KOPT-K1 (cell line): ENCODE data around the gene KIF1A.

Source experiments
- H3K27ac ChIP-seq: fragments of 200-600 bp; sonication (generic); 2 replicates; pipeline ENCODE4 v1.5.1; 2016; ENCODE audit warnings: antibody characterized with exemption, mild to moderate bottlenecking, low read depth, low read length; ENCODE audit not compliant: poor library complexity, severe bottlenecking
- H3K36me3 ChIP-seq: fragments of 200-600 bp; sonication (generic); 2 replicates; pipeline ENCODE4 v1.5.1; 2017; ENCODE audit warnings: antibody characterized with exemption, mild to moderate bottlenecking, low read length, moderate library complexity; ENCODE audit not compliant: insufficient read depth
- H3K9me3 ChIP-seq: fragments of 200-600 bp; sonication (generic); 2 replicates; pipeline ENCODE4 v1.5.1; 2017; ENCODE audit warnings: antibody characterized with exemption, low read length, mild to moderate bottlenecking; ENCODE audit not compliant: insufficient read depth, poor library complexity, severe bottlenecking

The KIF1A gene, protein sequence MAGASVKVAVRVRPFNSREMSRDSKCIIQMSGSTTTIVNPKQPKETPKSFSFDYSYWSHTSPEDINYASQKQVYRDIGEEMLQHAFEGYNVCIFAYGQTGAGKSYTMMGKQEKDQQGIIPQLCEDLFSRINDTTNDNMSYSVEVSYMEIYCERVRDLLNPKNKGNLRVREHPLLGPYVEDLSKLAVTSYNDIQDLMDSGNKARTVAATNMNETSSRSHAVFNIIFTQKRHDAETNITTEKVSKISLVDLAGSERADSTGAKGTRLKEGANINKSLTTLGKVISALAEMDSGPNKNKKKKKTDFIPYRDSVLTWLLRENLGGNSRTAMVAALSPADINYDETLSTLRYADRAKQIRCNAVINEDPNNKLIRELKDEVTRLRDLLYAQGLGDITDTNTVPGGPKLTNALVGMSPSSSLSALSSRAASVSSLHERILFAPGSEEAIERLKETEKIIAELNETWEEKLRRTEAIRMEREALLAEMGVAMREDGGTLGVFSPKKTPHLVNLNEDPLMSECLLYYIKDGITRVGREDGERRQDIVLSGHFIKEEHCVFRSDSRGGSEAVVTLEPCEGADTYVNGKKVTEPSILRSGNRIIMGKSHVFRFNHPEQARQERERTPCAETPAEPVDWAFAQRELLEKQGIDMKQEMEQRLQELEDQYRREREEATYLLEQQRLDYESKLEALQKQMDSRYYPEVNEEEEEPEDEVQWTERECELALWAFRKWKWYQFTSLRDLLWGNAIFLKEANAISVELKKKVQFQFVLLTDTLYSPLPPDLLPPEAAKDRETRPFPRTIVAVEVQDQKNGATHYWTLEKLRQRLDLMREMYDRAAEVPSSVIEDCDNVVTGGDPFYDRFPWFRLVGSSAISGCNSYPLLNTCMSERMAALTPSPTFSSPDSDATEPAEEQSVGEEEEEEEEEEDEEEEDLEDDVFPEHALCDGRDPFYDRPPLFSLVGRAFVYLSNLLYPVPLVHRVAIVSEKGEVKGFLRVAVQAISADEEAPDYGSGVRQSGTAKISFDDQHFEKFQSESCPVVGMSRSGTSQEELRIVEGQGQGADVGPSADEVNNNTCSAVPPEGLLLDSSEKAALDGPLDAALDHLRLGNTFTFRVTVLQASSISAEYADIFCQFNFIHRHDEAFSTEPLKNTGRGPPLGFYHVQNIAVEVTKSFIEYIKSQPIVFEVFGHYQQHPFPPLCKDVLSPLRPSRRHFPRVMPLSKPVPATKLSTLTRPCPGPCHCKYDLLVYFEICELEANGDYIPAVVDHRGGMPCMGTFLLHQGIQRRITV (N-terminal part only)

DNA sequence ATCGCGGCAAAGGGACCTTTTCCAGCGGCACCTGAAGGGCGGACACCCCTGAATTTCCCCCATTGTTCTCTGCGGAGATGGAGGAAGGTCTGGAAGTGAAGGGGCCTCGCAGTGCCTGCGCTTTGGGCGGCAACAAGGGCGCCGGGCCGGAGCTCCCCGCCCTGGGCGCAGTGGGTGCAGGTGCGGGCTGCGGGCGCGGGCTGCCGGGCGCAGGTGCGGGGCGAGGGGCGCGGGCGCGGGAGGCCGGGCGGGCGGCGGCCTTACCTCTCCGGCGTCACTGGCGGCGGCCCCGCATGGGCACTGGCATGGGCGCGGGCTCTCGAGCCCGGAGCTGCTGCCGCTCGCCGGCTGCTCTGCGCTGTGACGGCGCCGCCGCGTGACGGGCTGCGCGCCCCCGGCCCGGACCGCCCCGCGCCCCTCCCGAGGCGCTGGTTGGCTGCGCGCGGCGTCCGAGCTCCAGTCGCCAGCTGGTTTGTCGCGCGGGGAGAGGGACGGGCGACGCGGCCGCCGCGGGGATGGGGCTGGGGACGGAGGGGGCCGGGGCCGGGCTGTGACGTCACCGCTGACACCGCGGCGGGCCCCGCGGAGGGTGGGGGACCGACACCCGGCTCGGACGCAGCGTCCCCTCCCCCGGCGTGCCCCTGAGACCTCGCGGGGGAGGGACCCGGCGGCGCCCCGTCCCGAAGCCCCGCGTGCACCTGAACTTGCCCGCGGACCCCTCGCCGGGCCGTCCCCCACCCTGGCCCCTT, at the start of gene KIF1A:
KIF1A (minus strand) TSS at position 362 of the 749 bp plus-strand sequence. CDS start 22,467 bp downstream, outside the sequence.
- H3K27ac ChIP-seq: no peak within 1 kb of the TSS
- H3K36me3 ChIP-seq: no peaks in the 10 kb centered on the region

DNA sequence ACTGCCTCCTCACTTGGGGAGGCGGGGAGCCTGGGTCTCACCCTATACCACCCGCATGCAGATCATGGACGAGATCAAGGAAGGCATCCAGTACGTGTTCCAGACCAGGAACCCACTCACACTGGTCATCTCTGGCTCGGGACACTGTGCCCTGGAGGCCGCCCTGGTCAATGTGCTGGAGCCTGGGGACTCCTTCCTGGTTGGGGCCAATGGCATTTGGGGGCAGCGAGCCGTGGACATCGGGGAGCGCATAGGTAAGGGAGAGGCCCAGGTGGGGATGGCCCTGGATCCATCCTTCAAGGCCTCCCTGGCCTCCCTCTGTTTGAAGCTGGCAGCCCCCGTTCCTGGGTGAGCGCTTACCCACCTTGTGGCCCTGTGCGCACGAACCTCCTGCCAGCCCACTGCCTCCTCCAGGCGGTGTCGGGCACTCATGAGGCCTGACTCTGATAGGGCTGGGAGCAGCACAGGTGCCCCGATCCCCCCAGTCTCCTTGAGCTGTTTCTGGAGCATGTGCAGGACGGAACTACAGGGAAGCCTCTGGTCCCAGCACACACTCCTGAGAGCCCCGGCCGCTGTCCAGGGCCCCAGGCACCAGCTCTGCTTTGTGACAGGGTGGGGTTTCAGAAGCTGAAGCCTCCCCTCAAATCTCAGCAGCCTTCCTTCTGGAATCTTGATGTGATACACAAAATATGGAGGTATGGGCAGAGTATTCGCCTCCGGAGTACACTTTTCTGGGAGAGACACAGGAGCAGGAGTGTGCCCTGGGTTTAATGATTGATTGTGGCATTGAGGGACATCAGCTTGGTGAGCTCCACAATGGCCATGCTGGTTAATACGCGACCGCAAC, 49.3 kb upstream of the KIF1A start:
- Histone ChIP-seq H3K27ac (no peak overlapping the region), H3K36me3 (no peaks in the 10 kb centered on the region), H3K9me3 (no peaks in the 10 kb centered on the region)

More for the DNA sequence above, at the start of gene KIF1A:
- H3K9me3 ChIP-seq: peaks cover 16% of the 10 kb centered on the region

DNA sequence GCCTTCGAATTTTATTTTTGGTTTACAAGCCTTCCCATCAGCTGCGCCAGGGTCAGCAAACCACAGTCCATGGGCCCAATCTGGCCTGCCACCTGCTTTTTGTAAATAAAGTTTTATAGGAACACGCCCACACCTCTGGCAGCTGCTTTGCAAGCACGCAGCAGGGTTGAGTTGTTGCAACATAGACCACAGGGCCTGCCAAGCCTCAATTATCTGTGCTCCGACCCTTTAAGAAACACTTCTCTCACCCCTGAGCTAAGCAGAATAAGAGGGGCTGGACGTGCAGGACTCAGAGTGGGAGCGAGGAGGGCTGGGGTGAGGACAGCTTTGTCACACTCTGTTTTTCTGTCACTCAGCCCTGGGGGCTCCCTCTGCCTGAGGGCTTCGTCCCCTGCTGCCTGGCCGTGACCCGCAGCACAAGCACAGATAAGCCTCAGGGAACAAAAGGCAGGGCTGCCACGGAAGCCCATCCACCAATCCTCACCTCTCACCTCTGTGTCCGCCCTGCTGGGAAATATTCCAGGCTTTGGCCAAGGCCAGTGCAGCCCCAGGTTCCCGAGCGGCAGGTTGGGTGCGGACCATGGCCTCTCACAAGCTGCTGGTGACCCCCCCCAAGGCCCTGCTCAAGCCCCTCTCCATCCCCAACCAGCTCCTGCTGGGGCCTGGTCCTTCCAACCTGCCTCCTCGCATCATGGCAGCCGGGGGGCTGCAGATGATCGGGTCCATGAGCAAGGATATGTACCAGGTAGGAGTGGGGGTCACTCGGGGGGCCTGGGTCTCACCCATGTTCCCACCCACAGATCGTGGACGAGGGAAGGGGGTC, 48.5 kb upstream of the KIF1A start, which contains the start of gene AGXT:
AGXT (plus strand) TSS at position 539 of the 823 bp plus-strand sequence; CDS start at position 581, 42 bp downstream.
- no peaks in the 10 kb centered on the region for H3K36me3 ChIP-seq
- H3K27ac ChIP-seq: no peak within 1 kb of the TSS
- H3K9me3 ChIP-seq: no peaks in the 10 kb centered on the region

DNA sequence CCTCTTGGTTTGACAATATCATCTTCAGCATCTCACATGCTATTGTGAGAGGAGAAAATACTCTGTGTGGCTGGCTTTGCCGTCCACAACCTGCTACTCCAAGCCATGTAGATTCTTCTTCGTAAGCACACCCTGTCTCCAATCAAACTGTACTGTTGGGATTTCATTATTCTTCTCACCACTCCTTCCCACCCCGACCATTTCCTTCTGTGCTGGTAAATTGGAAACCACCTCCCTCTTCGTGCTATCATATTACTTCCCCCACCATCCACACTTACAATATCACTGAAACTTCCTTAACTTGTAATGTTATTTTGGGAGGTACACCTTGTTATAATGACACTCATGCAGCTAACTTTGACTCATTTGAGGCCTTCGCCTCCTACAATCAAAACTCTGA, 45.4 kb upstream of the KIF1A start:
- Histone ChIP-seq H3K36me3 (no peaks in the 10 kb centered on the region), H3K9me3 (no peaks in the 10 kb centered on the region), H3K27ac (no peak overlapping the region)

DNA sequence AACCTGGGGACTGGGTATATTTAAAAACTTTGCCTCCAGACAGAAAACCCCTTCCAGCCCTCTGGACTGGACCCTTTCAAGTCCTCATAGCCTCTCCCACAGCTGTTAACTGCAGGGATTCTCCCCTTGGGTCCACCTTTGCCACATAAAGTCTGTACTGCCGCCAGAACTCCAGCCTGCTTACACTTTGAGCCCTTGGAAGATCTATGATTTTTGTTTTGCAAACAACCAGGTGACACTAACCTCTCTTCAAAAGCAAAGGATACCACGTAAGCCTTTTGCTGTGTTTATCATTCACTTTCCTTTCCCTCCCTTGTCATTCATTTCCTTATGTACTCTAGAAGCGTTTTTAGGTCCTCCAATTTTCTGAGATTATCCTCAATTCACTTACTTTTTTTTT, 44.5 kb upstream of the KIF1A start:
- H3K27ac ChIP-seq: no peak overlapping the region
- no peaks in the 10 kb centered on the region for H3K9me3 ChIP-seq
- no peaks in the 10 kb centered on the region for H3K36me3 ChIP-seq

DNA sequence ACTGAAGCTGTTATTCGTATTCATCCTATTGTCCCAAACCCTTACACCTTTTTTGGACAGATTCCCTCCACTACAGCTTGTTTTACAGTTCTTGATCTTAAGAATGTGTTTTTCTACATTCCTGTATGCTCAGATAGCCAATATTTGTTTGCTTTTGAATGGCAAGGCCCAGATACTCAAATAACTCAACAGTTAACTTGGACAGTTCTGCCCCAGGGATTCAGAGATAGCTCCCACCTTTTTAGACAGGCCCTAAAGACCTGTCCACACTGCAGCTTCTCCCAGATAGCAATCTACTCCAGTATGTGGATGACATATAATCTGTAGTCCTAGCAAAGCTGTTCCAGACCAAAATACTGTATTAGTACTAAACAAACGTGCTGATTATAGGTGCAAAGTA, 41.5 kb upstream of the KIF1A start:
- Histone ChIP-seq H3K9me3 (no peaks in the 10 kb centered on the region), H3K36me3 (no peaks in the 10 kb centered on the region), H3K27ac (no peak overlapping the region)

DNA sequence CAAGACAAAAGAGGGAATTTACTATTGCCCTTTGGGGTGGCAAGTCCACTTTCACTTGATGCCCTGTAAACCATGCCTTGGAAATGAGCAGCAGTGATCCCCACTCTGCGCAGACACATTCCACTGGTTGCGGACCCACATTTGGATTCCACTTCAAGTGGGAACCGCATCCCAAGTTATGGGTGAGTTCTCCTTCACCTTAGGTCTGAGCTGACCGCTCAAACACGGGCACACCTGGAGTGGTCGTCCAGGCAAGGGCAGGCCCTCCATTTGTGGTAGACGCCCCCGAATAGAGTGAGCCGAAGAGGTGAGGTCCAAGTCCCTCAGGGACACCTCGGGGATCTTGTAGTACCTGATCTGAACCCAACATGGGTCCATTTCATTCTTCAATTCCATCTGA, 38.9 kb upstream of the KIF1A start:
- Histone ChIP-seq H3K36me3 (no peaks in the 10 kb centered on the region), H3K27ac (no peak overlapping the region), H3K9me3 (peaks cover 9% of the 10 kb centered on the region)

DNA sequence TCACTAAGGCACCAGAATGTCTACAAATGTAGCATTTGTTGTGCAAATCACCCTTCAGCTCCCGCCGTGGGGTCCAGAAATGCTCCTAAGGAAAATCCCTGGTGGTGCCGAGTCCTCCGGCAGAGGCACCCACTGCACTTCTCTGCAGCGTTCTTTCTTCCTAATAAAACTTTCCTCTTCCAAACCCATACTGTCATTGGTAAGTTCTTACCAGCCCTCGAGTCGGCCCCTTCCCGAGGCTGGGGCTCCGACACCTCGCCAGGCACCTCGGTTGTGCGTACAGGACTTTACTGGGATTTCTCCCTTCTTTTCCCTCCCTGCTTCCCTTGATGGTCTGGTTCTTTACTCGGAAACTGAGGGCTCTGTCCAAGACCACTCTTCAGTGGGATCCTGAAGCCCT, 38.3 kb upstream of the KIF1A start:
- no peaks in the 10 kb centered on the region for H3K36me3 ChIP-seq
- H3K27ac ChIP-seq: no peak overlapping the region
- peaks cover 9% of the 10 kb centered on the region for H3K9me3 ChIP-seq

DNA sequence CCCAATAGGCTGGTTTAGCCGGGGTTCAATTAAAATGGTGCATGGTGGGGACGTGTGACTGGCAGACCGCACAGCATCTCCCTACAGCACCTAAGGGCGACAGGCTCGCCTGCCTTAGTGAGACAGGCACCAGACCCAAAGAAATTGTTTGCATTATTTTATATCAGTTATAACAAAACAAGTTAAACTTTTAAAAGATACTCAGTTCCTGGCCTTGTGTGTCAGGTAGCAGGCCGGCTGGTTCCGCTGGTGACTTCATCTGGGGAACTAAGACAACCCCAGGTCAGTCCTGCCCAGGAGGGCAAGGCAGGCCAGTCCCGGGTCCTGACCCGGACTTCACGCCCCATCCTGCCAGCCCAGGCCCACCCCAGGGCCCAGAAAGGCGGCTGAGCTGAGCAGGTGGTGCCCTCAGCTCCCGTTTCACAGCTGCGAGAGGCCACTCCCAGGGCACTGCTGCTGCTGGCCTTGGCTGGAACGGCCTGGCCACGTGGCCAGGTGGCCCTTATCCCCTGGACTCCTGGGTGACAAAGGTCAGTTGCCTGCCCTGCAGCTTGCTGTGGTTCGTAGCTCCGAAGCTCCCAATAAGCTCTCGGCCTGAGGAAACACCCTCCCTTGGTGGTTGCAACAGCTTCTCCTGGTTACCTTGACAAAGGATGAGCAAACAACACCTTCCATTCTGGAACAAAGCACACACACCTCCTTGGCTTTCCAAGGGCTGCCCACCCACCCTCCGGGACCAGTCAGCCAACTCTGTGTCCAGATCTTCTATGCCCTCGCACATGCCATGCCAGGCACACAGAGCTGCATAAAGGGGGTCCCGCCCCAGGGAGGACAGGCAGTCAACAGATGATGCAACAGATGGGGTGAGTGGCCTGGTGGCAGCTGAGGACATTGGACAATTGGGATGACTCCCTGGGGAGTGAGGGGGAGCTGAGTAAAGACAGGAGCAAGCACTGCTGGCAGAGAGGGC, 37.3 kb upstream of the KIF1A start:
- Histone ChIP-seq H3K9me3 (peaks cover 9% of the 10 kb centered on the region), H3K27ac (no peak overlapping the region), H3K36me3 (no peaks in the 10 kb centered on the region)

DNA sequence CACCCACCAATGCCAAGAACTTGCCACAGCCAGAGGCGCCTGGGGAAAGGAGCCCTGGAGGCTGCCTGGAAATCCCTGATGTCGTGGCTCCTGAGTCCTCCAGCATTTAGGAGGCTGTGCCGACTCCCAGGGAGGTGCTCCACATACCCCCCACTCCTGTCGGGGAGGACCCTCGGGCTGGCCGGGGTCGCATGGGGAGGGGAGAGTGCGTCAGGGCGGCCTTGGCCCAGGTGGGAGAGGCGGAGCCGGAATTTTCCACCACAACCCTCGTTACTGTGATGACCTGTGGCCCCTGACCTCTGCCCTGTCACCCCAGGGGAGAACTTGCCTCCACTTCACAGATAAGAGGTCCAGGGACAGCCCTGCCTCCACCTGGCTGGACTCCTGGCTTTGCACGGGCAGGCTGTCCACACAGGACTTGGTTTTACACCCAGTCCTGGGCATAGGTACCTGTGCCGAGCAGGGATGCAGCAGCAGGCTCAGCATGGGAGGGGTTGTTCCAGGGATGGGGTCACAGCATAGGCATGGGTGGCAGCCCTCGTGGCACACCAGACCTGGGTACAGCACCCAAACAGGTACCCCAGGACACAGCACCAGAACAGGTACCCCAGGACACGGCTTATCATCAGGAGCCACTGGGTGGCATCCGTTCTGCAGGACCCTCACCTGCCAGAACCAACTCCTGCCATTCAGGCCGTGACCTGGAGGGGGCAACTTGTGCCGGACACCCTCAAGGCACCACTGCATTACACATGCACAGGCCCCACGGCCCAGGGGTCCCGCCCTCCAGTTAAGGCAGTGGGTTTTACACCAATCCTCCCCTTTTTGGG, 36.3 kb upstream of the KIF1A start:
- H3K36me3 ChIP-seq: no peaks in the 10 kb centered on the region
- no peak overlapping the region for H3K27ac ChIP-seq
- H3K9me3 ChIP-seq: peaks cover 9% of the 10 kb centered on the region

DNA sequence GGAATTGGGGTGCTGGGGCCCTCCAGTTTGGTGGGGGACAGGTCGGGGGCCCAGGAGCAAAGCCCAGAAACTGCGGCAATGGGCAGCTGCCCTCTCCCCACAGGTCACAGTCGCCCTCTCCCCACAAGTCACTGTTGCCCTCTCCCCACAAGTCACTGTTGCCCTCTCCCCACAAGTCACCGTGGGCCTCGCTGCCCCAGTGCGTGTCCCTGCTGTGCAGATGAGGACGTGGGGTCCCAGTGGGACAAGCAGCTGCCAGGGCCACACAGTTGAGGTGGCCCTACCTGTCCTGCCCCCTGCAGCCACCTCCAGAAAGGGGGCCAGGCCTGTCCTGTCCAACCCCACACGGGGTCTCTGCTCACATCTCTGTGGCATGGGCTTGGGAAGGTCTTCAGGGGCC, 35.7 kb upstream of the KIF1A start:
- Histone ChIP-seq H3K27ac (no peak overlapping the region), H3K9me3 (peaks cover 9% of the 10 kb centered on the region), H3K36me3 (no peaks in the 10 kb centered on the region)
